ENCODE results near the gene BNIP5. TPM values are rescaled to one million over a fixed set of nuclear protein-coding genes. Genes with fewer than 3 reads are reported as not detected.

BNIP5 gene
- total and polyA plus RNA-seq, 3 donors from 2014 or later = 0.68 to 0.96 (median 0.87) TPM

GRCh38 chr6:36323062-36323461 is 13.6 kb downstream of the BNIP5 start:
- no peak overlapping the region for H3K27ac ChIP-seq
- H3K36me3 ChIP-seq (ENCODE audit: low read depth, missing control alignments) = no peaks in the 10 kb centered on the region
- H3K9me3 ChIP-seq = no peaks in the 10 kb centered on the region
- DNase-seq = no peak
- no peak overlapping the region for H3K4me3 ChIP-seq
- H3K4me1 ChIP-seq = peaks cover 22% of the 10 kb centered on the region
- 77 to 93% methylated on average over 6 to 8 of the region's 8 CpGs for WGBS, 2 donors
- no peaks in the 10 kb centered on the region for H3K27me3 ChIP-seq
- intact Hi-C loops (cut with DNase I; ENCODE audit: low total_unique reads) = no loop called here
- no peak for TF ChIP-seq POLR2A (IDR thresholded peaks at IDR 0.05)
- TF ChIP-seq, protein P1, sequence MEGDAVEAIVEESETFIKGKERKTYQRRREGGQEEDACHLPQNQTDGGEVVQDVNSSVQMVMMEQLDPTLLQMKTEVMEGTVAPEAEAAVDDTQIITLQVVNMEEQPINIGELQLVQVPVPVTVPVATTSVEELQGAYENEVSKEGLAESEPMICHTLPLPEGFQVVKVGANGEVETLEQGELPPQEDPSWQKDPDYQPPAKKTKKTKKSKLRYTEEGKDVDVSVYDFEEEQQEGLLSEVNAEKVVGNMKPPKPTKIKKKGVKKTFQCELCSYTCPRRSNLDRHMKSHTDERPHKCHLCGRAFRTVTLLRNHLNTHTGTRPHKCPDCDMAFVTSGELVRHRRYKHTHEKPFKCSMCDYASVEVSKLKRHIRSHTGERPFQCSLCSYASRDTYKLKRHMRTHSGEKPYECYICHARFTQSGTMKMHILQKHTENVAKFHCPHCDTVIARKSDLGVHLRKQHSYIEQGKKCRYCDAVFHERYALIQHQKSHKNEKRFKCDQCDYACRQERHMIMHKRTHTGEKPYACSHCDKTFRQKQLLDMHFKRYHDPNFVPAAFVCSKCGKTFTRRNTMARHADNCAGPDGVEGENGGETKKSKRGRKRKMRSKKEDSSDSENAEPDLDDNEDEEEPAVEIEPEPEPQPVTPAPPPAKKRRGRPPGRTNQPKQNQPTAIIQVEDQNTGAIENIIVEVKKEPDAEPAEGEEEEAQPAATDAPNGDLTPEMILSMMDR (IDR thresholded peaks at IDR 0.05) = no peak

GRCh38 chr6:36322591-36322990 is 14.1 kb downstream of the BNIP5 start:
- Histone ChIP-seq H3K27me3 (no peaks in the 10 kb centered on the region), H3K4me3 (no peak overlapping the region), H3K4me1 (peaks cover 17% of the 10 kb centered on the region), H3K9me3 (no peaks in the 10 kb centered on the region), H3K36me3 (ENCODE audit: low read depth, missing control alignments) (no peaks in the 10 kb centered on the region), H3K27ac (no peak overlapping the region)
- TF ChIP-seq, protein P1 (IDR thresholded peaks at IDR 0.05) = no peak
- no peak for TF ChIP-seq POLR2A (IDR thresholded peaks at IDR 0.05)
- 92 to 100% methylated on average over 2 to 3 of the region's 3 CpGs for WGBS, 2 donors
- no peak for DNase-seq
- intact Hi-C loops (cut with DNase I; ENCODE audit: low total_unique reads) = no loop called here

GRCh38 chr6:36320475-36320874 is 16.2 kb downstream of the BNIP5 start:
- Histone ChIP-seq H3K4me3 (no peak overlapping the region), H3K9me3 (no peaks in the 10 kb centered on the region), H3K4me1 (peaks cover 4% of the 10 kb centered on the region), H3K36me3 (ENCODE audit: low read depth, missing control alignments) (no peaks in the 10 kb centered on the region), H3K27me3 (no peaks in the 10 kb centered on the region), H3K27ac (no peak overlapping the region)
- intact Hi-C loops (cut with DNase I; ENCODE audit: low total_unique reads) = no loop called here
- no peak for DNase-seq
- no peak for TF ChIP-seq POLR2A (IDR thresholded peaks at IDR 0.05)
- TF ChIP-seq, protein P1 (IDR thresholded peaks at IDR 0.05) = no peak
- 92 to 97% methylated on average over 7 to 11 of the region's 11 CpGs for WGBS, 2 donors

GRCh38 chr6:36319821-36320220 is 16.9 kb downstream of the BNIP5 start:
- Histone ChIP-seq H3K27me3 (no peaks in the 10 kb centered on the region), H3K9me3 (no peaks in the 10 kb centered on the region), H3K27ac (no peak overlapping the region), H3K36me3 (ENCODE audit: low read depth, missing control alignments) (no peaks in the 10 kb centered on the region), H3K4me3 (no peak overlapping the region), H3K4me1 (peaks cover under 1% of the 10 kb centered on the region)
- DNase-seq = no peak
- TF ChIP-seq, protein P1 (IDR thresholded peaks at IDR 0.05) = no peak
- TF ChIP-seq POLR2A (IDR thresholded peaks at IDR 0.05) = no peak
- intact Hi-C loops (cut with DNase I; ENCODE audit: low total_unique reads) = no loop called here
- 94 to 96% methylated on average over 2 of the region's 2 CpGs for WGBS, 2 donors

DNA sequence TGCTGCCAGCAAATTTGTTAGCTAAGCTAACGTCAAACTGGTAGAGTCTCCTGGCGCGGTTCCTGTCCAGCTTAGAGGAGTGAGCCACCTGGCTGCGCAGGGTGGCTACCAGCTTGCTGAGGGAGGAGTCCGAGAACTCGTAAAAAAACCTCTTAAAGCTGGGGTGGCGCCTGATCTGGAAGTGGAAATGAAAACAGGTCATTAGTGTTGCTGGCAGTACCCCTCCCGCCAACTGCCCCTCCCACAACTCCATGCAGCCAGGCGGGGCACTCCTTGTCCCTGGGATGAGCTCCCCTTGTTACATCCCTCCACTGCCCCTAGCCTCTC is 17.3 kb downstream of the BNIP5 start:
- H3K9me3 ChIP-seq = no peaks in the 10 kb centered on the region
- WGBS, 2 donors = 87 to 92% methylated on average over 5 to 9 of the region's 9 CpGs
- H3K27ac ChIP-seq = no peak overlapping the region
- intact Hi-C loops (cut with DNase I; ENCODE audit: low total_unique reads) = no loop called here
- no peak overlapping the region for H3K4me3 ChIP-seq
- no peaks in the 10 kb centered on the region for H3K4me1 ChIP-seq
- no peak for DNase-seq
- H3K27me3 ChIP-seq = no peaks in the 10 kb centered on the region
- TF ChIP-seq, protein P1 (IDR thresholded peaks at IDR 0.05) = no peak
- no peak for TF ChIP-seq POLR2A (IDR thresholded peaks at IDR 0.05)
- no peaks in the 10 kb centered on the region for H3K36me3 ChIP-seq (ENCODE audit: low read depth, missing control alignments)

Measured in testis (tissue), 3 donors.